Measurements from ENCODE around the gene MOSMO.

MOSMO gene

DNA sequence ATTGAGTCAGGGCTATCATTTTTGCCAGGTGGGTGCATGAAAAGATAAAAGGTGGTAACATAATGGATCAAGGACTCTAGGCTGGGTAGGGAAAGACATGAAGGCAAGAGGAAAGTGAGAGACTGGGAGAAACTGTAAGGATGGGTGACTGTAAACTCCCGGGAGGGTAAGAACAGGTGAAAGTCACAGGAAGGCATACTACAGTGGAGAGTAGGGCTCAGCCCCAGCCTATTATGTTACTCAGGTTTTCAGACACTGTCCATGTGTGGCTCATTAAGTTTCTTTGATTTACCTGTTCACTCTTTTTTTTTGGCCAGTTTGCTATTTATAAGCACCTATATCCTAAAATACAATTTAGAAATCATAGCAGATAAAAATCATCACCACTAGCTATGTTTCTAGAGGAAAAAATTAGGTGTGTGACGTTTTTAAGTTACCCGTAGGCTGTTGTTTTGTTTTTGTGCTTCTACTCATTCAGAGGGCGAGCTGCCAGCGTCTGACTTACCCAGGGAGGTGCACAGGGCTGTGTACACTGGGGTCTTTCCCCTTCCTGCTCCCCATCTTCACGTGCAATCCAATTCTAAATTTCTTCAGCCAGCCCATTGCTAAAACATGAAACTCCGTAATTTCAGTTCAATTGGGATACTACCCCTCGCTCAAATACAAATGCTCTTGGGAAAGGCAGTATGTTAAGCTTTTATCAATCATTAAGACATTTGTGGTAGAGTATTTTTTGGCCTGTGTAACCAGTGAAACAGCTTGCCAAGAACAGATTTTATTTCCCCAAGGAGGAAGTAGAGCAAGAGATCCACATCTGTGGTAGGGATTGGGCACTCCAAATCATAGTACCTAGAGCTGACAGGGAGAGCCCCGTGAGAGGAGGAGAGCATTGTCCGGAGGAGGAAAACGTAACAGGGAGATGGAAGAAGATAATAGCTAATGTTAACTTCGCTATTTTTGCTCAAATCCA, 62.7 kb downstream of the MOSMO start:
- no peak for DNase-seq (ENCODE audit: low read depth)
- H3K4me3 ChIP-seq (ENCODE audit: control insufficient read depth, low read depth, low read length): no peak overlapping the region
- TF ChIP-seq, protein P1, sequence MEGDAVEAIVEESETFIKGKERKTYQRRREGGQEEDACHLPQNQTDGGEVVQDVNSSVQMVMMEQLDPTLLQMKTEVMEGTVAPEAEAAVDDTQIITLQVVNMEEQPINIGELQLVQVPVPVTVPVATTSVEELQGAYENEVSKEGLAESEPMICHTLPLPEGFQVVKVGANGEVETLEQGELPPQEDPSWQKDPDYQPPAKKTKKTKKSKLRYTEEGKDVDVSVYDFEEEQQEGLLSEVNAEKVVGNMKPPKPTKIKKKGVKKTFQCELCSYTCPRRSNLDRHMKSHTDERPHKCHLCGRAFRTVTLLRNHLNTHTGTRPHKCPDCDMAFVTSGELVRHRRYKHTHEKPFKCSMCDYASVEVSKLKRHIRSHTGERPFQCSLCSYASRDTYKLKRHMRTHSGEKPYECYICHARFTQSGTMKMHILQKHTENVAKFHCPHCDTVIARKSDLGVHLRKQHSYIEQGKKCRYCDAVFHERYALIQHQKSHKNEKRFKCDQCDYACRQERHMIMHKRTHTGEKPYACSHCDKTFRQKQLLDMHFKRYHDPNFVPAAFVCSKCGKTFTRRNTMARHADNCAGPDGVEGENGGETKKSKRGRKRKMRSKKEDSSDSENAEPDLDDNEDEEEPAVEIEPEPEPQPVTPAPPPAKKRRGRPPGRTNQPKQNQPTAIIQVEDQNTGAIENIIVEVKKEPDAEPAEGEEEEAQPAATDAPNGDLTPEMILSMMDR (IDR thresholded peaks at IDR 0.05; ENCODE audit: control insufficient read depth, insufficient read depth, low read depth, low read length, missing control alignments): no peak

DNA sequence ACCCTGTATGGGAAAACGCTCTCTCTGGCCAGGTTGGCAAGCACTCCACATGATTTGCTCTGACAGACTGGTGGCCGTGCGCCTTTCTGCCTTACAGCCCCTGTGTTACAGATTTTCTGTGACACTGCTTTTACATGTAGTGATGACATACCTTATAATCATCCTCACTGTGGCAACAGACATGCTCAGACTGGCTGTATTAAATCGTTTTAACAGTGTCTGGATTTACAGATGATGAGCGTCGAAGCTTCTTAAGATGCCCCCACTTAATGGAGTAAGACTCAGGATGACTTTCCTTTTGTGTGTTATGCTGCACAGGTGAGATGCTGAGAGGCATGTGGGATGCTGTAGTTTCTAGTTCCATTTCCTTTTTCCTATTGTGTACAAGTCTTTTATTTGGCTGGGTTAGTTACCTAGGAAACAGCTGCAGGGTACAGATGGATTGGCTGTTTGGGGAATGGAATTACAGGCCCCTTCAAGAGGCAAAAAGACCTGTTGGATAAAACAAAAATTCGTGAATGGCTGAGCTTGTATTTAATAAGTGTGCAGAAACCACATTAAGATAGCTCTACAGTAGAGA, 63.5 kb downstream of the MOSMO start:
- H3K4me3 ChIP-seq (ENCODE audit: control insufficient read depth, low read depth, low read length): no peak overlapping the region
- TF ChIP-seq, protein P1 (IDR thresholded peaks at IDR 0.05; ENCODE audit: control insufficient read depth, insufficient read depth, low read depth, low read length, missing control alignments): no peak
- no peak for DNase-seq (ENCODE audit: low read depth)

DNA sequence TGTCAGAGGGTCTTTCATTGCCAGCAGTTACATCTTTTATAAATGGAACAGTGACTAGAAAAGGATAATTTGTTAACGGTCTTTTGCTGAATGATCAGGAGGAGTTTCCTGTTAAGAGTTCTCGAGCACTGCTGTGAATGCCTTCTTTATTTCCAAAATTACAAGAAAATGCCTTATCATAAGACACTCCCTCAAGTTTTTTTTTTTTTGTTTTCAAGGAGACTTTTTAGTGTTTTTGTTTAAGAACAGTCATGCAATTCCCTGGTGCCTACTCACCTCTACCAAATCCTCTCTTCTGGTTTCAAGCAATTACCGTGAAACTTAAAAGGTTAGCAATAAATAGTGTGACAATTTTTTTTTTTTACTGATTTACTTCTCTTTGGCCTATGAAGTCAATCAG, 65.4 kb downstream of the MOSMO start:
- DNase-seq (ENCODE audit: low read depth): no peak
- TF ChIP-seq, protein P1 (IDR thresholded peaks at IDR 0.05; ENCODE audit: control insufficient read depth, insufficient read depth, low read depth, low read length, missing control alignments): no peak
- H3K4me3 ChIP-seq (ENCODE audit: control insufficient read depth, low read depth, low read length): no peak overlapping the region

DNA sequence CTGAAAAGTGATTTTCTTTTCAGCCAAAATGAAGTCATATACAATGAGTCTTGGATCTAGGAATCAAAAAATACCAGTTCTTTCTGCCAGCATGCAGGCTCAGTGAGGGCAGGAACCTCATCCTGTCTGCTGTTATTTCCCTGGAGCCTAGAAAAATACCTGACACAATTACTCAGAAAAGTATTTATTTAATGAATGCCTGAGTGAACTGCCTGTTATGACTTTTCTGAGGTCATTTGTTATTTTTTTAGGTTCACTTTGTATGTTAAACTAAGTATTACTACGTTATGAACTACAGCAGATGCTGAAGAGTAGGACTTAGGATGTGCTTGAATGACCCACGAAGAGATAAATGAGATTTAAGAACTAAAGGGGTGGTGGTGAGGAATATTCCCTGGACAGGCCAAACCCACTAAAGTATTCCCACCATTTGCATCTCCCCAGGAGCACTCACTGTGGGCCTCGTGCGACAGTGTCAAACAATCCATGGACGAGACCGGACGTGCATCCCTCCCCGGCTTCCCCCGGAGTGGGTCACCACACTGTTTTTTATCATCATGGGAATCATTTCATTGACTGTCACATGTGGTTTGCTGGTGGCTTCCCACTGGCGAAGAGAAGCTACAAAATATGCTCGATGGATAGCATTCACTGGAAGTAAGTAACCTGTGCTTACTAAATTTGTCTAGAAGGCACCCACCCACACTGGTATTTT, 67.3 kb downstream of the MOSMO start:
- no peak overlapping the region for H3K4me3 ChIP-seq (ENCODE audit: control insufficient read depth, low read depth, low read length)
- TF ChIP-seq, protein P1 (IDR thresholded peaks at IDR 0.05; ENCODE audit: control insufficient read depth, insufficient read depth, low read depth, low read length, missing control alignments): no peak
- DNase-seq (ENCODE audit: low read depth): no peak

DNA sequence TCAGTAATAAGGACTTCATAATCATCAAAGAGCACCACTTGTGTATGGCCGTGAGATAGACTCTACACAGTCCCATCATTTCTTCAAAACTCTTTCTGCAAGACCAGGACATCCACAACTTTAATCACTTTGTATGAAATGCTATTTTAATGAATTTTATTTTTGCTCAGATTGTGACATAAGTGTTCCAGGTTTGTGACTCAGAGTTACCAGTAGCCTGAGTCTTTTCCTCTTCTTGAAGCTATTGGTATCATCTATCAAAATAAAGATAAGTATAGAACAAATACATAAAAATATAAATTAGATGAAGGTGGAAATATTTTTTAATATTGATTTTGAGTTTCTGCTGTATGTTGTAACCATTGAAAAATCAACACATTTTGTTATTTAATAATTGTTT, 67.9 kb downstream of the MOSMO start:
- H3K4me3 ChIP-seq (ENCODE audit: control insufficient read depth, low read depth, low read length): no peak overlapping the region
- no peak for DNase-seq (ENCODE audit: low read depth)
- TF ChIP-seq, protein P1 (IDR thresholded peaks at IDR 0.05; ENCODE audit: control insufficient read depth, insufficient read depth, low read depth, low read length, missing control alignments): no peak

DNA sequence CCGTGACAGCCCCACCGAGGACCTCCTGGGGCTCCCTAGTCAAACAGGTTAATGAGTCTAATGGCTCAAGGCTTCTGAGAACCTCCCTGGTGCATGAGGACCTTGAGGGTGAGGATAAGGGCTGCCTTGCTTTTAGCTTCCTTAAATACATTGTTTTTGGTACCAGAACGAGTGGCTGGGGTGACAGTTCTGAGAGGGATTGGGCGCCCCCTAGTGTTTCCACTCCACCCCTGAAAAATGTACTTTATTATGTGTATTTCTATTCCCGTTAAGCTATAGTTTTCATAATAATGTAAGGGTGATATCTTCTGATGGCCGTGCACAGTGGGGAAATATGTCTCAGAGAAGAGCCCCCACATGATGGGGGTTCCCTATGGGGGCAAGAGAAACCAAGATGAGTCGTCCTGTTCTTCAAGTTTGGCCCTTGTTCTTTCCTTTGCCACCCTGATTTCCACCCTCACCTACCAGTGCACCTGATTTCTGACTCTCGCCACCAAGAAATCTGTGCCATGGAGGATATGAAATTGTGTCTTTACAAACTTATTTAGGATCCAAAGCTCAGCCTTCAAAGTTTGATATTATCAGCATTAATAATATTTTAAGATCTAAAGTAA, 69.9 kb downstream of the MOSMO start:
- H3K4me3 ChIP-seq (ENCODE audit: control insufficient read depth, low read depth, low read length): no peak overlapping the region
- TF ChIP-seq, protein P1 (IDR thresholded peaks at IDR 0.05; ENCODE audit: control insufficient read depth, insufficient read depth, low read depth, low read length, missing control alignments): peak; percentile 83
- no peak for DNase-seq (ENCODE audit: low read depth)
